ENCODE measurements around the gene RAPGEF2.

RAPGEF2 gene

DNA sequence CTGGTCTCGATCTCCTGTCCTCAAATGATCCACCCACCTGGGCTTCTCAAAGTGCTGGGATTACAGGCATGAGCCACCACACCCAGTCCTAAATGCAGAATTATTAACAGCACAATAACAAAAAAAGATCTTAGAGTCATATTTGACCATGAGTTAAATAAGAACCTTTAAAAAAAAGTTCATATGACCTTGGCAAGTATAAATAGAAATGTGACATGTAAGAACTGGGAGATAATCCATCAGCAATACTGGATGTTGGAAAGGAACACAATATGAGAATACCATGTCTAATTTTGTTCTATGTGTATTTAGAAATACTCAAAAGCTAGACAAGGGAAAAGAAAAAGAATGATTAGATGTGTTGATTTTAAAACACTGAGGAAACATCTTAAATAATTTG, 231.6 kb downstream of the RAPGEF2 start:
- no peak for DNase-seq

DNA sequence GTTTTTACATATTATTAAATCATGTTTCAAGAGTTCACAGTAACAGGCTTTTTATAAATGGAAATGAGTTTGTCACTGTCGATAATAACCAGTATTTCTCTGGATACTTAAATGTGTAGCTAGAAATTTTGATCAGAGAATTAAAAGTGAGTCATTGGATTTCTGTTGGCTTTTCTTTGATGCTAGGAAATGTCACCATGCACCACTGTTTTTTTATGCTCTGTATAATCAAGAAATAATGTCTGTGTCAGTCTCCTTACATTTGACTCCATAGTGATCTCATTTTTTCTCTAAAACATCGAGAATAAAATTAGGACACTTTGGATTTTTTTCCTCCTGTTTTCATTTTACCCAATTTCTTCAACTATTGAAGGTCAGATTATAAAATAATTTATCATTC, 234.2 kb downstream of the RAPGEF2 start:
- no peak for DNase-seq

- DNase-seq, result no peak
Observed at GRCh38 chr4:159341522-159341921, 238.6 kb downstream of the RAPGEF2 start.

DNA sequence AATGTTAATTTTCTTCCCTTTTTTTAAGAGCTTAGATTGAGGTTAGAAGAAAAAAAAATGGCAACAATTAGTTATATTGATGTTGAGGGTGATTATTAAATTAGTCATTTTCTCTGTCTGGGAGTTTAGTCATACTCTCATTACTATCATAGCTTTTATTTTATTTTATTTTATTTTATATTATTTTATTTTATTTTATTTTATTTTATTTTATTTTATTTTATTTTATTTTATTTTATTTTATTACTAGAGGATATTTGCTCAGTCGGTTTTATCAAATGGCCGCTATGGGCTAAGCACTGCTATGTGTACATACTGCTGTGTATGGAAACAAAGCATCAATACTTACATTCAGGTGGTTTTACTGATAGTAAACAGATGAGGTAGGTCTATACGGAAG, 239.5 kb downstream of the RAPGEF2 start:
- DNase-seq, result no peak

DNA sequence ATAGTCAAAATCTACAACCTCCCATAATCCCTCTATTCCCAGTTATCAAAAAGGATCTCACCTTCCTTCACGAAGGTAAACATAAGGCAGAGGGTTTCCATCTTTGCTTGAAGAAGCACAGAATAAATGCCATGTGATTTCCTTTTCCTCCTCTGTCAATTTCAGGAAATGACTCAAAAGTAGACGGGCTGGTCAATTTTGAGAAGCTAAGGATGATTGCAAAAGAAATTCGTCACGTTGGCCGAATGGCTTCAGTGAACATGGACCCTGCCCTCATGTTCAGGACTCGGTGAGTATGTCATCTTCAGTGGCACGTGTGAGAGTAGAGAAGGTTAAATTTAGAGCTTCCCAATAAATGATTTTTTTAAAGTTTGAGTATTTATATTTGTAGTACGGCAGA, 240.2 kb downstream of the RAPGEF2 start:
- DNase-seq, result no peak

- no peak for DNase-seq
Observed at GRCh38 chr4:159344877-159345276, 242.0 kb downstream of the RAPGEF2 start.

GRCh38 chr4:159346681-159347080, 243.8 kb downstream of the RAPGEF2 start:
- no peak for DNase-seq

DNA sequence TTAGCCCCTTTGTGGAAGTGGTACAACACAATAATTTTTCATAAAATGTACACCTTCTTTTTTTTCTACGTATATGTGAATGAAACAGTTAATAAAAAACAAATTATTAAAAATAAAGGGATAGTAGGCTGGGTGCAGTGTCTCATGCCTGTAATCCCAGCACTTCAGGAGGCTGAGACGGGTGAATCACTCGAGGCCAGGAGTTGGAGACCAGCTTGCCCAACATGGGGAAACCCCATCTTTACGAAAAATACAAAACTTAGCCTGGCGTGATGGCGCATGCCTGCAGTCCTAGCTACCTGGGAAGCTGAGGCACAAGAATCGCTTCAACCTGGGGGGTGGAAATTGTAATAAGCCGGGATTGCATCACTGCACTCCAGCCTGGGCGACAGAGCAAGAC, 244.9 kb downstream of the RAPGEF2 start:
- no peak for DNase-seq

- no peak for DNase-seq
Observed at GRCh38 chr4:159349332-159349731, 246.5 kb downstream of the RAPGEF2 start.

DNA sequence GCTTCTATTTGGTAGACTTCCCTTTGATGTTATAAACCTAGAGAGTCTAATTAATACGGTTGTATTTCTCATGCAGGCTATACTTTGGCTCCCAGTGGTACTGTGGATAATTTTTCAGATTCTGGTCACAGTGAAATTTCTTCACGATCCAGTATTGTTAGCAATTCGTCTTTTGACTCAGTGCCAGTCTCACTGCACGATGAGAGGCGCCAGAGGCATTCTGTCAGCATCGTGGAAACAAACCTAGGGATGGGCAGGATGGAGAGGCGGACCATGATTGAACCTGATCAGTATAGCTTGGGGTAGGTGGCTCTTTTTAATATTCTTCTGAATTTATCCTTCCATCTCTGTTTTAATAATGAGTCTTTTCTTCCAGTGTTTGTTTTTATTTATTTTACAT, 249.7 kb downstream of the RAPGEF2 start:
- DNase-seq, result no peak

DNA sequence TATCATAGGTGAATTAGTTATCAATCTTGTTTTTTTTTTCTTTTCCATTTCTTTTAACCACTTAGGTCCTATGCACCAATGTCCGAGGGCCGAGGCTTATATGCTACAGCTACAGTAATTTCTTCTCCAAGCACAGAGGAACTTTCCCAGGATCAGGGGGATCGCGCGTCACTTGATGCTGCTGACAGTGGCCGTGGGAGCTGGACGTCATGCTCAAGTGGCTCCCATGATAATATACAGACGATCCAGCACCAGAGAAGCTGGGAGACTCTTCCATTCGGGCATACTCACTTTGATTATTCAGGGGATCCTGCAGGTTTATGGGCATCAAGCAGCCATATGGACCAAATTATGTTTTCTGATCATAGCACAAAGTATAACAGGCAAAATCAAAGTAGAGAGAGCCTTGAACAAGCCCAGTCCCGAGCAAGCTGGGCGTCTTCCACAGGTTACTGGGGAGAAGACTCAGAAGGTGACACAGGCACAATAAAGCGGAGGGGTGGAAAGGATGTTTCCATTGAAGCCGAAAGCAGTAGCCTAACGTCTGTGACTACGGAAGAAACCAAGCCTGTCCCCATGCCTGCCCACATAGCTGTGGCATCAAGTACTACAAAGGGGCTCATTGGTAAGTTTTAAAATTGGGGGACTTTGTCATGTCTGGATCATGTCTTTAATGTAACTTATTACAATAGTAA, 250.7 kb downstream of the RAPGEF2 start:
- DNase-seq, result no peak

- no peak for DNase-seq
Observed at GRCh38 chr4:159355466-159355865, 252.6 kb downstream of the RAPGEF2 start.

DNA sequence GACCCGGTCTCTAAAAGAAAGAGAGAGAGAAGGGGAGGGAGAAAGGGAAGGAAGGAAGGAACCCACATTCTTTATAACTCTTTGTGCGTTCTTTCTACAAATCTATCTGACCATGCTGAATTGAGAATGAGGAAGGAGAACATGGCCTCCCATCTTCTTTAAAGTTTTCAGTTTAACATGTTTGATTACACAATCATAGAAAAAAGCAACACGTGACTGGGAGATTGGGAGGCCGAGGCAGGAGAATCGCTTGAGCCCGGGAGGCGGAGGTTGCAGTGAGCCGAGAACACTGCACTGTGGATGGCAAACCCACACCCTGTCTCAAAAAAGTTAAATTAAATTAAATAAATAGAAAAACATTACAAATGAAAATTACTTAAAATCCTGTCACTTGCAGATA, 254.5 kb downstream of the RAPGEF2 start:
- DNase-seq, result no peak

DNA sequence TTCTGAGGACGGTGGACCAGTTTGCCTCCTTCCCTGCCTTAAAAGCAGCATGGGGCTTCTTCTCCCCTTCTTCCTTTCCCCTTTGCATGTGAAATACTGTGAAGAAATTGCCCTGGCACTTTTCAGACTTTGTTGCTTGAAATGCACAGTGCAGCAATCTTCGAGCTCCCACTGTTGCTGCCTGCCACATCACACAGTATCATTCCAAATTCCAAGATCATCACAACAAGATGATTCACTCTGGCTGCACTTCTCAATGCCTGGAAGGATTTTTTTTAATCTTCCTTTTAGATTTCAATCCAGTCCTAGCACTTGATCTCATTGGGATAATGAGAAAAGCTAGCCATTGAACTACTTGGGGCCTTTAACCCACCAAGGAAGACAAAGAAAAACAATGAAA, 255.3 kb downstream of the RAPGEF2 start:
- no peak for DNase-seq

- no peak for DNase-seq
Observed at GRCh38 chr4:159360549-159360948, 257.7 kb downstream of the RAPGEF2 start.

DNA sequence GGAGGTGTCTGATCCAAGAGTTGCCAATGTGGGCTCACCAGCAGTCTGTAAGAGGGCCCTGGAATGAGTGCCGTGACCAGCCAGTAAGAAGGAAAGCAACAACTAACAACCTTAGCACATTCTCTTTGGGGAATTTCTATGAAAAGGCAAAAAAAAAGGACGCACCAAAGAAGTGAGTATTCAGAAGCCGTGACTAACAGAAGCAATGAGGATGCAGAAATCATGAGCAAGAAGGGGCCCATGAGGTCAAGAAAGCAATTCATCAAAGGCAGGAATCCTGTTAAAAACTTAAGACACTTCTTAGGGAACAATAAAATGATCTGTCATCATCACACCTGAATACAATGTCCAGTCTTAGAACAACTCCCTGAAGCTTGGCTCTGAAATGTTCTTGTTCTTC, 260.5 kb downstream of the RAPGEF2 start:
- no peak for DNase-seq

GRCh38 chr4:159366966-159367780, 264.3 kb downstream of the RAPGEF2 start:
- no peak for DNase-seq

GRCh38 chr4:159367781-159368080, 264.9 kb downstream of the RAPGEF2 start:
- DNase-seq, result no peak

DNA sequence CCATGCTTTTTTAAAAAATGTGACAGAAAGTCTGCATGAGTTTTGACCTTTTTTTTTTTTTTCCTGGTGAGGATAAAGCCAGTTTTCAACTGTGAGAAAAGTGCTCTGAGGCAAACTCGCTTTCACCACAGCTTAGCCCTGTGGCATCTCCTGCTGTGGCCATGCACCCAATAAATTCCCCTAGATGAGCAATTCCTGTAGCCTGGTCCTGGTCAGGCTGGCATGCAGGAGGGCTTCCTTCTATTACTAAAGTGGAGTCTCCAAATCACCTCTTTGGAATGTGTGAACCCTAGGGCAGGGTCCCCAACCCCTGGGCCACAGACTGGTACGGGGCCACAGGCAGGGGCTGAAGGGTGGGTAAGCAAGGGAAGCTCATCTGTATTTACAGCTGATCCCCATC, 265.4 kb downstream of the RAPGEF2 start:
- no peak for DNase-seq

DNA sequence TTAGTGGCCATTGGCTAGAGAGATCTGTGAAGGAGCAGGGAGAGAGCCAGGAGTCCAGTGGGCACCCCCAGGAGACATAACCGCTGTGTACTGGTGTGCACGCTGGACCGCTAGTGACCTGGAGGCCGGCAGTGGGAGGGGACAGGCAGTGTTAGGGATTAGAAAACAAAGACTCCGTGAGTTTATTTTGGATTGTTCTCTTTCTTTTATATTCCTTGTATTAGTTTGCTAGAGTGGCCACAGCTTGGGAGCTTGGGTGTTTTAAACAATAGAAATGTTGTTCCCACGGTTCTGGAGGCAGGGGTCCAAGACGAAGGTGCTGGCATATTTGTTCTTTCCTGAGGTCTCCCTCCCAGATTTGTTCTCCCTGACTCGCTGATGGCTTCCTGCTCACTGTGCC, 266.4 kb downstream of the RAPGEF2 start:
- no peak for DNase-seq

DNA sequence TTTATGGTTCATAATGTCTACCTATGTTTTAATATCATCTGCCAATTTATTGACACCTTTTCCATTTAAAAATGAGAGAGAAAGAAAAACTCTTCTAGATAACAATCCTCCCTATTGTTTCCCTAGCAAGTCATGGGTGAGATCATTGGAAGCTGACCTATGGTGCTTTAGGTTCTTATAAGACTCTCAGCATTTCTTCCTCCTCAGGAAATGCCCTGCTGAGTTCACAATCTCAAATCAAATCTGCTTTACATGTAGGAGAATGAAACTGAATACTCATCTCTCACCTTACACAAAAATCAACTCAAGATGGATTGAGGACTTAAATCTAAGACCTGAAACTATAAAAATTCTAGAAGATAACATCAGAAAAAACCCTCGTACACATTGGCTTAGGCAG, 267.4 kb downstream of the RAPGEF2 start:
- DNase-seq, result no peak

DNA sequence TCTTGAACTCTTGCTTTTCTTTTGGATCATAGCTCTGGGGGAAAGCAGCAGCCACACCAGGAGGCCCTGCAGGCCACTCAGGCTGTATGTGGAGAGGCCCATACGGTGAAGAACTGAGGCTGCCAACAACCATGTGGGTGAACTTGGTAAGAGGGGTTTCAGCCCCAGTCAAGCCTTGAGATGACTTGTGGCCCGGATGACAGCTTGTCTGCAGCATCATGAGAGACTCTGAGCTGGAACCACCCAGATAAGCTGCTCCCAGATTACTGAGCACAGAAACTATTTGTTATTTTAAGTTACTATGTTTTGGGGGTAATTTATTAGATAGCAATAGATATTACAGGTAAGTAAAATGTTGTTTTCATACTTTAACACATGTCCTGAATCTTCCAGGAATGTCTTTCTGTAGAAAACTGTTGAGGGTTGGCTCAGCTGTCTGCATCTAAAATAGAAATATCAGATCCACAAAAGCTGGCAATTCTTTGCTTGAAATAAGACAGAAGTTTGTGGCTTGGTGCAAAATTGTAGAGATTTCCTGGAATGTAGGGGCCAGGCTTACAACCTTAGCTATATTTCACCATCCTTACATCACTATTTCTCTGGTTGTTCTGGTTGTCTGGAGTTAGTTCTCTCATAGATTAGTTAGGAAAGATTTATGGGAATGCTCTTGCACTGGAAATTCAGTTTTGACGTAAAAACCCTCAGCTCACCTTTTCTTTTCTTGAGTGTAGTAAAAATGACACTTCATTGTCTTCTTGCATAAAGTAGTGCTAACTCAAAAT, 272.1 kb downstream of the RAPGEF2 start:
- DNase-seq, result no peak

- DNase-seq, result no peak
Observed at GRCh38 chr4:159376289-159376688, 273.4 kb downstream of the RAPGEF2 start.

DNA sequence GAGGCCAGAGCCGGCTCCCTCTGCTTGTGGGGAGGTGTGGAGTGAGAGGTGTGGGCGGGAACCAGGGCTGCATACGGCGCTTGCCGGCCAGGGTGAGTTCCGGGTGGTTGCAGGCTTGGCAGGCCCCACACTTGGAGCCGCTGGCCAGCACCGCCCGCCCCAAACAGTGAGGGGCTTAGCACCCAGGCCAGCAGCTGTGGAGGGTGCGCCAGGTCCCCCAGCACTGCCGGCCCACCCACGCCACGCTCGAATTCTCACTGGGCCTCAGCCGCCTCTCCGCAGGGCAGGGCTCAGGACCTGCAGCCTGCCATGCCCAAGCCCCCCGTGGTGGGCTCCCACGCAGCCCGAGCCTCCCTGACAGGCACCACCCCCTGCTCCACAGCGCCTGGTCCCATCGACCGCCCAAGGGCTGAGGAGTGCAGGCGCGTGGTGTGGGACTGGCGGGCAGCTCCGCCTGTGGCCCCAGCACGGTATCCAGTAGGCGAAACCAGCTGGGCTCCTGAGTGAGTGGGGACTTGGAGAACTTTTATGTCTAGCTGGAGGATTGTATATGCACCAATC, 275.3 kb downstream of the RAPGEF2 start:
- DNase-seq, result no peak

Measured in activated effector memory CD4-positive, alpha-beta T cell treated with anti-CD3 and anti-CD28 coated beads, Interleukin-2, amount 50 U/mL, for 16 hours (primary cell).